ENCODE results near the gene PRDM12.

The PRDM12 gene

DNA sequence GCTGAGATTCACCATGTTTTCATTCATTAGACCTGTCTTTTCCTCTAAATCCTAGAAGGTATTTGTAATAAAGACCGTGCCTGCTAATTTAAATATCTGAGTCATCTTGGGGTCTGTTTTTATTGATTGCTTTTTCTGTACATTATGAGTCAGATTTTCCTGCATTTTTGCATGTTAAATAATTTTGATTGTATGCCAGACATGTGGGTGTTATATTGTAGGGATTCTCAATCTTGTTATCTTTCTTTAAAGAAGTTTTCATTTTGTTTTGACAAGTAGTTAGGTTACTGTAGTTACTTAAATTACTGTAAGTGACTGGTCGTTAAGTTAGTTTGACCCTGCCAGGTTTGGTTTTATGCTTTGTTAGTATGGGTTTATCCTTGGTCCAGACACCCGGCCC lies 64.3 kb downstream of the PRDM12 start:
- peaks cover 12% of the 10 kb centered on the region; the same call in 1 of the 2 replicates for H4K20me1 ChIP-seq (ENCODE audit: insufficient read depth, low read length)
- DNase-seq (no peak), ATAC-seq (ENCODE audit: insufficient read depth, low read depth) (no peak)
- H3K4me3 ChIP-seq (ENCODE audit: low read depth in 1 of 2, low read length in 2 of 2), result no peak overlapping the region
- no peaks in the 10 kb centered on the region for H3K9me3 ChIP-seq (ENCODE audit: insufficient read depth, low read length, severe bottlenecking)
- H3K27ac ChIP-seq (ENCODE audit: low read length), result no peak overlapping the region
- no peaks in the 10 kb centered on the region for H3K36me3 ChIP-seq (ENCODE audit: insufficient read depth, low read length)
- peaks cover 15% of the 10 kb centered on the region; the same call in 1 of the 2 replicates for H3K79me2 ChIP-seq (ENCODE audit: insufficient read depth, low read length)
- H3K9ac ChIP-seq (ENCODE audit: low read depth, low read length), result no peak overlapping the region
- TF ChIP-seq EZH2 (IDR thresholded peaks at IDR 0.05; ENCODE audit: borderline replicate concordance, low read depth, low read length, severe bottlenecking), result no peak
- TF ChIP-seq, protein P1, sequence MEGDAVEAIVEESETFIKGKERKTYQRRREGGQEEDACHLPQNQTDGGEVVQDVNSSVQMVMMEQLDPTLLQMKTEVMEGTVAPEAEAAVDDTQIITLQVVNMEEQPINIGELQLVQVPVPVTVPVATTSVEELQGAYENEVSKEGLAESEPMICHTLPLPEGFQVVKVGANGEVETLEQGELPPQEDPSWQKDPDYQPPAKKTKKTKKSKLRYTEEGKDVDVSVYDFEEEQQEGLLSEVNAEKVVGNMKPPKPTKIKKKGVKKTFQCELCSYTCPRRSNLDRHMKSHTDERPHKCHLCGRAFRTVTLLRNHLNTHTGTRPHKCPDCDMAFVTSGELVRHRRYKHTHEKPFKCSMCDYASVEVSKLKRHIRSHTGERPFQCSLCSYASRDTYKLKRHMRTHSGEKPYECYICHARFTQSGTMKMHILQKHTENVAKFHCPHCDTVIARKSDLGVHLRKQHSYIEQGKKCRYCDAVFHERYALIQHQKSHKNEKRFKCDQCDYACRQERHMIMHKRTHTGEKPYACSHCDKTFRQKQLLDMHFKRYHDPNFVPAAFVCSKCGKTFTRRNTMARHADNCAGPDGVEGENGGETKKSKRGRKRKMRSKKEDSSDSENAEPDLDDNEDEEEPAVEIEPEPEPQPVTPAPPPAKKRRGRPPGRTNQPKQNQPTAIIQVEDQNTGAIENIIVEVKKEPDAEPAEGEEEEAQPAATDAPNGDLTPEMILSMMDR (IDR thresholded peaks at IDR 0.05; ENCODE audit: borderline replicate concordance, extremely low read depth, low read length, poor library complexity, severe bottlenecking), result no peak
- H2AFZ ChIP-seq (ENCODE audit: low read depth, low read length), result no peak overlapping the region
- no peaks in the 10 kb centered on the region for H3K4me1 ChIP-seq (ENCODE audit: insufficient read depth, low read length)
- no peak overlapping the region for H3K4me2 ChIP-seq (ENCODE audit: insufficient read depth, low read length)
- no peaks in the 10 kb centered on the region for H3K27me3 ChIP-seq (ENCODE audit: insufficient read depth, low read length, poor library complexity)

DNA sequence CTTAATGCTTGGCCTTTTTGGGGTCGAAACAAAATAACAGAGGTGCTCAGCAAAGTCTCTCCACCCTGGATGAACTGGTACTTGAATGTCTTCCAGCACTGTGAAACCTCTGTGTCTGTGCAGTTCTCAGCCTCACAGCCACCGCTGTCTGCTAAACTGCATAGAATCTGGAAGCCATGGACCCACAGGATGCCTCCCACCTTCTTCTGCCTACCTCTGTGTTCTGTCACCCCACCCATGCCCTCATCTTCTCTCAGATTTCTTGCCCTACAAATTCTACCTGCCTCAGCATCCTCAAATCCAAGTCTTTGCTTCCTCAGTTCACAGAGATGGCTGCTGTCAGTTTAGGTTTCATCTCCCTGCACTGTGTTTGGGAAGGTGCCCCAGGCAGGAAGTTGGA lies 64.8 kb downstream of the PRDM12 start:
- Histone ChIP-seq H2AFZ (ENCODE audit: low read depth, low read length) (no peak overlapping the region), H3K4me1 (ENCODE audit: insufficient read depth, low read length) (no peaks in the 10 kb centered on the region), H3K4me3 (ENCODE audit: low read depth in 1 of 2, low read length in 2 of 2) (no peak overlapping the region), H3K79me2 (ENCODE audit: insufficient read depth, low read length) (peaks cover 15% of the 10 kb centered on the region; the same call in 1 of the 2 replicates), H4K20me1 (ENCODE audit: insufficient read depth, low read length) (peaks cover 12% of the 10 kb centered on the region; the same call in 1 of the 2 replicates), H3K36me3 (ENCODE audit: insufficient read depth, low read length) (no peaks in the 10 kb centered on the region), H3K9me3 (ENCODE audit: insufficient read depth, low read length, severe bottlenecking) (no peaks in the 10 kb centered on the region), H3K27ac (ENCODE audit: low read length) (no peak overlapping the region), H3K4me2 (ENCODE audit: insufficient read depth, low read length) (no peak overlapping the region), H3K9ac (ENCODE audit: low read depth, low read length) (no peak overlapping the region), H3K27me3 (ENCODE audit: insufficient read depth, low read length, poor library complexity) (no peaks in the 10 kb centered on the region)
- DNase-seq, result no peak
- TF ChIP-seq EZH2 (IDR thresholded peaks at IDR 0.05; ENCODE audit: borderline replicate concordance, low read depth, low read length, severe bottlenecking), result no peak
- TF ChIP-seq, protein P1 (IDR thresholded peaks at IDR 0.05; ENCODE audit: borderline replicate concordance, extremely low read depth, low read length, poor library complexity, severe bottlenecking), result no peak
- ATAC-seq (ENCODE audit: insufficient read depth, low read depth), result no peak

DNA sequence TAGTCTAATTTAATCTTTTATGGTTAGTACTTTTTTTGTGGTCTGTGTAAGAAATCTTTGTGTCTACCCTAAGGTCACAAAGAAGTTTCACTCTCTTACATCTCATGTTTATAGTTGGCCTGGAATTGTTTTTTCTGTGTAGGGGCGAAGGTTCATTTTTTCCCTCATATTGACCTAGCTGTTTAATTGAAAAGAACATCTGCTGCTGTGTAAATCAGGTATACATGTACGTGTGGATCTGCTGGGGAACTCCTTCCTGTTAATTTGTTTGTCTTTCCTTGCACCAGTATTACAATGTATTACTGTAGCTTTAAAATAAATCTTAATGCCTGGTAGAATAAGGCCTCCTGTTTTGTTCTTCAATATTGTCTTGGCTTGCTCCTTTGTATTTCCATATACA lies 67.0 kb downstream of the PRDM12 start:
- H3K27ac ChIP-seq (ENCODE audit: low read length), result no peak overlapping the region
- no peak overlapping the region for H2AFZ ChIP-seq (ENCODE audit: low read depth, low read length)
- DNase-seq, result no peak
- no peaks in the 10 kb centered on the region for H3K36me3 ChIP-seq (ENCODE audit: insufficient read depth, low read length)
- H3K9ac ChIP-seq (ENCODE audit: low read depth, low read length), result no peak overlapping the region
- H3K4me3 ChIP-seq (ENCODE audit: low read depth in 1 of 2, low read length in 2 of 2), result no peak overlapping the region
- TF ChIP-seq EZH2 (IDR thresholded peaks at IDR 0.05; ENCODE audit: borderline replicate concordance, low read depth, low read length, severe bottlenecking), result no peak
- TF ChIP-seq, protein P1 (IDR thresholded peaks at IDR 0.05; ENCODE audit: borderline replicate concordance, extremely low read depth, low read length, poor library complexity, severe bottlenecking), result no peak
- H4K20me1 ChIP-seq (ENCODE audit: insufficient read depth, low read length), result peaks cover 12% of the 10 kb centered on the region; the same call in 1 of the 2 replicates
- H3K79me2 ChIP-seq (ENCODE audit: insufficient read depth, low read length), result peaks cover 16% of the 10 kb centered on the region; the same call in 1 of the 2 replicates
- ATAC-seq (ENCODE audit: insufficient read depth, low read depth), result no peak
- no peaks in the 10 kb centered on the region for H3K4me1 ChIP-seq (ENCODE audit: insufficient read depth, low read length)
- H3K27me3 ChIP-seq (ENCODE audit: insufficient read depth, low read length, poor library complexity), result no peaks in the 10 kb centered on the region
- no peak overlapping the region for H3K4me2 ChIP-seq (ENCODE audit: insufficient read depth, low read length)
- no peaks in the 10 kb centered on the region for H3K9me3 ChIP-seq (ENCODE audit: insufficient read depth, low read length, severe bottlenecking)

All from DND-41 (cell line).